ENCODE results near the gene CYP3A7.

DNA sequence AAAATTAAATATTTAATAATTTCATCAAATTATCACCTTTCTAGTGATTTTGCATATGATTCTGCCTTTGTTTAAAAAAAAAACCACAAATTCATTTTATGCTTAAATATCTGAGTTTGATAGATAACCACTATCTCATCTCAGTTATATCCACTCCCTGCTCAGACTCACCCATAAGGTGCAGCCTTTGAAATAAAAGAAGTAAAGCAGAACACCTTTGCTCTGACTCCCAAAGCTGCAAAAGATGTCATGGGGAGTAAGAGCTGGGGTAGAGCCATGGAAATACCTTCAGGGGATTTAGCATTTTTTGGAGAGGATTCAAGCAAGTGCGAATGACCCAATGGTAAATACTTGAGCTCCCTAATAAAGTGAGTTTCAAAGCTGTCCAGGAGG is 40.1 kb downstream of the CYP3A7 start:
- TF ChIP-seq, protein P1, sequence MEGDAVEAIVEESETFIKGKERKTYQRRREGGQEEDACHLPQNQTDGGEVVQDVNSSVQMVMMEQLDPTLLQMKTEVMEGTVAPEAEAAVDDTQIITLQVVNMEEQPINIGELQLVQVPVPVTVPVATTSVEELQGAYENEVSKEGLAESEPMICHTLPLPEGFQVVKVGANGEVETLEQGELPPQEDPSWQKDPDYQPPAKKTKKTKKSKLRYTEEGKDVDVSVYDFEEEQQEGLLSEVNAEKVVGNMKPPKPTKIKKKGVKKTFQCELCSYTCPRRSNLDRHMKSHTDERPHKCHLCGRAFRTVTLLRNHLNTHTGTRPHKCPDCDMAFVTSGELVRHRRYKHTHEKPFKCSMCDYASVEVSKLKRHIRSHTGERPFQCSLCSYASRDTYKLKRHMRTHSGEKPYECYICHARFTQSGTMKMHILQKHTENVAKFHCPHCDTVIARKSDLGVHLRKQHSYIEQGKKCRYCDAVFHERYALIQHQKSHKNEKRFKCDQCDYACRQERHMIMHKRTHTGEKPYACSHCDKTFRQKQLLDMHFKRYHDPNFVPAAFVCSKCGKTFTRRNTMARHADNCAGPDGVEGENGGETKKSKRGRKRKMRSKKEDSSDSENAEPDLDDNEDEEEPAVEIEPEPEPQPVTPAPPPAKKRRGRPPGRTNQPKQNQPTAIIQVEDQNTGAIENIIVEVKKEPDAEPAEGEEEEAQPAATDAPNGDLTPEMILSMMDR (IDR thresholded peaks at IDR 0.05) = no peak
- TF ChIP-seq HDAC2 (IDR thresholded peaks at IDR 0.05) (no peak), JUNB (IDR thresholded peaks at IDR 0.05) (no peak), EP300 (IDR thresholded peaks at IDR 0.05) (no peak), POLR2A (IDR thresholded peaks at IDR 0.05; ENCODE audit: low read length) (no peak), RFX5 (IDR thresholded peaks at IDR 0.05) (no peak), HES2 (IDR thresholded peaks at IDR 0.05) (no peak), RCOR1 (IDR thresholded peaks at IDR 0.05; ENCODE audit: low read depth, low read length) (no peak), ZSCAN20 (CRISPR knock-in tag; IDR thresholded peaks at IDR 0.05) (no peak), ZNF302 (CRISPR knock-in tag; IDR thresholded peaks at IDR 0.05) (no peak), SREBF2 (IDR thresholded peaks at IDR 0.05) (no peak), RAD21 (conservative IDR thresholded peaks at IDR 0.05 in 1 of 2, IDR thresholded peaks at IDR 0.05 in 1 of 2) (no peak), REST (IDR thresholded peaks at IDR 0.05) (no peak), ESRRA (IDR thresholded peaks at IDR 0.05; ENCODE audit: borderline replicate concordance, low read length) (no peak)

Data from A549 (cell line).